ENCODE measurements around the gene DIPK1B.

The DIPK1B gene

DNA sequence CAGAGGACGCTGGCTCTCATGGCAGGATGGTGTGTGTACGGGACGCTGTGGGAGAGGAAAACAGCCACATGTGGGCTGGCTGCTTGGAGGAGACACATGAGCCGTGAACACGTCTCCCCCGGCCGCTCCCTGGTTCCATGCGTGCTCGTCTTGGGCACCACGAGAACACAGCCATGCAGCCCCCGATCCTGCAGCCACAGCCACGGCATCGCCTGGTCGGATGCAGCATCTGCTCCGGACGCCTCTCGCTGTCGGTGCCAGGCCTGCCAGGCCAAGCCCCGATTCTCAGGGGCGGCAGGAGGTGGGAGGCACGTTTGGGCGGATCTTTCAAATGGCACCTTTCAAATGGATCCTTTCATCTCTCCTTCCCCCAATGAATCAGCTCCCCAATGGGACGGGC, 27.1 kb downstream of the DIPK1B start:
- H3K79me2 ChIP-seq (ENCODE audit: control insufficient read depth, insufficient read depth, low read length), result no peaks in the 10 kb centered on the region
- H4K8ac ChIP-seq (ENCODE audit: low read depth, low read length), result no peak overlapping the region
- no peak overlapping the region for H3K56ac ChIP-seq (ENCODE audit: low read length)
- no peaks in the 10 kb centered on the region for H3K79me1 ChIP-seq (ENCODE audit: low read length)
- H3K4me1 ChIP-seq (ENCODE audit: control insufficient read depth, low read depth, low read length), result no peaks in the 10 kb centered on the region
- H3K9ac ChIP-seq (ENCODE audit: low read length), result no peak overlapping the region
- H3K36me3 ChIP-seq (ENCODE audit: control insufficient read depth, insufficient read depth, low read length), result no peaks in the 10 kb centered on the region
- H2BK15ac ChIP-seq (replicated peaks; ENCODE audit: low read depth), result no peak overlapping the region
- no peak overlapping the region for H3K4ac ChIP-seq (ENCODE audit: low read depth, low read length)
- no peak overlapping the region for H3K27ac ChIP-seq (ENCODE audit: low read depth, low read length)
- no peak overlapping the region for H2BK120ac ChIP-seq (ENCODE audit: low read depth, low read length)
- no peak overlapping the region for H2BK5ac ChIP-seq (ENCODE audit: low read length)
- no peak for DNase-seq
- WGBS (ENCODE audit: extremely low coverage, insufficient coverage, low lambda C conversion rate), result no CpG with 5 or more reads among the region's 23 CpGs
- H3K4me3 ChIP-seq (ENCODE audit: low read length), result no peak overlapping the region
- H4K5ac ChIP-seq (ENCODE audit: low read length), result no peak overlapping the region
- no peak overlapping the region for H3K18ac ChIP-seq (ENCODE audit: low read length)
- H3K27me3 ChIP-seq (ENCODE audit: insufficient read depth, low read length, poor library complexity), result no peaks in the 10 kb centered on the region
- H2AK5ac ChIP-seq (ENCODE audit: low read length), result no peak overlapping the region
- no peak overlapping the region for H3K23ac ChIP-seq (ENCODE audit: low read length)
- H3K4me2 ChIP-seq (ENCODE audit: low read length), result no peak overlapping the region

DNA sequence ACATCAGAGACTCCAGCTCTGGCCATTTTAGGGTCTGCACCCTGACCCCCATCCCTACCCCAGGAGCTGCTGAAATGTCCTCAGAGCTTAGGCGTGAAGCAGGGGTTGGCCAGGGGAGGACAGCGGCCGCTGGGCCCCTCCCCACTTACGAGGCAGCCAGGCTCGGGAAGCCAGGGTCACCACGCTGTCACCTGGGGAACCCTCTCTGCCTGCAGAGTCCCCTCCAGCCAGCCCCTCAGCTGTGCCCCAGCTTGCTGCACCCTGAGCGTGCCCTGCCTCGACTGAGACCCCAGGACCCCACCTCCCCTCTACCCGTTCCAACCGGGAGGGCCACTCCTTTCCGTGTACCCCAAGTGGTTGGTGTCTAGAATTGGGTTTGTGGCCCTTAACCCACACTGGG, 27.7 kb downstream of the DIPK1B start:
- no peak overlapping the region for H3K18ac ChIP-seq (ENCODE audit: low read length)
- no peak overlapping the region for H4K5ac ChIP-seq (ENCODE audit: low read length)
- no peak overlapping the region for H3K56ac ChIP-seq (ENCODE audit: low read length)
- no peak overlapping the region for H2BK15ac ChIP-seq (replicated peaks; ENCODE audit: low read depth)
- H3K4me3 ChIP-seq (ENCODE audit: low read length), result no peak overlapping the region
- DNase-seq, result no peak
- WGBS (ENCODE audit: extremely low coverage, insufficient coverage, low lambda C conversion rate), result no CpG with 5 or more reads among the region's 11 CpGs
- H3K79me2 ChIP-seq (ENCODE audit: control insufficient read depth, insufficient read depth, low read length), result no peaks in the 10 kb centered on the region
- no peaks in the 10 kb centered on the region for H3K36me3 ChIP-seq (ENCODE audit: control insufficient read depth, insufficient read depth, low read length)
- H2BK5ac ChIP-seq (ENCODE audit: low read length), result no peak overlapping the region
- no peak overlapping the region for H3K27ac ChIP-seq (ENCODE audit: low read depth, low read length)
- no peak overlapping the region for H3K9ac ChIP-seq (ENCODE audit: low read length)
- no peak overlapping the region for H3K23ac ChIP-seq (ENCODE audit: low read length)
- no peak overlapping the region for H2AK5ac ChIP-seq (ENCODE audit: low read length)
- no peak overlapping the region for H2BK120ac ChIP-seq (ENCODE audit: low read depth, low read length)
- no peak overlapping the region for H3K4ac ChIP-seq (ENCODE audit: low read depth, low read length)
- no peaks in the 10 kb centered on the region for H3K4me1 ChIP-seq (ENCODE audit: control insufficient read depth, low read depth, low read length)
- no peaks in the 10 kb centered on the region for H3K27me3 ChIP-seq (ENCODE audit: insufficient read depth, low read length, poor library complexity)
- H4K8ac ChIP-seq (ENCODE audit: low read depth, low read length), result no peak overlapping the region
- H3K79me1 ChIP-seq (ENCODE audit: low read length), result no peaks in the 10 kb centered on the region
- H3K4me2 ChIP-seq (ENCODE audit: low read length), result no peak overlapping the region

DNA sequence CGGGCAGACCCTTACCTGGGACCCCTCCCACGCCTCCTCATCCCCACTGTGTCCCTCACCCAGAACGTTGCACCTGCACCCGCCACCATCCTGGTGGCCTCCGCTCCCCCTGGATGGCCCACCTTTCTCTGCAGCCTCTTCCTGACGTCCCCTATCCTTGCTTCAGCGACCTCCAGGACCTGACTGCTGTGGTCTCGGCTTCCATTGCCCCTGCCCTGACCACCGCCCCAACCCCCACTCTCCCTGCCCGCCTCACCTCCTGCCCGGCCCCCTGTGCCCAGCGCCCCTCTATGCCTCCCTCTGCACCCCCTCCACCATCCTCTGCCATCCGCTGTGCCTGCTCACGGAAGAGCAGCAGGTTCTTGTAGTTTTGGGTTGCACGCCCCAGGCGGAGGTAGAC, 28.1 kb downstream of the DIPK1B start:
- no peaks in the 10 kb centered on the region for H3K36me3 ChIP-seq (ENCODE audit: control insufficient read depth, insufficient read depth, low read length)
- H4K5ac ChIP-seq (ENCODE audit: low read length), result no peak overlapping the region
- no peak overlapping the region for H4K8ac ChIP-seq (ENCODE audit: low read depth, low read length)
- no peak overlapping the region for H3K18ac ChIP-seq (ENCODE audit: low read length)
- H3K4me1 ChIP-seq (ENCODE audit: control insufficient read depth, low read depth, low read length), result no peaks in the 10 kb centered on the region
- DNase-seq, result no peak
- H3K27me3 ChIP-seq (ENCODE audit: insufficient read depth, low read length, poor library complexity), result no peaks in the 10 kb centered on the region
- no peak overlapping the region for H3K27ac ChIP-seq (ENCODE audit: low read depth, low read length)
- H3K23ac ChIP-seq (ENCODE audit: low read length), result no peak overlapping the region
- no peak overlapping the region for H2BK15ac ChIP-seq (replicated peaks; ENCODE audit: low read depth)
- H2AK5ac ChIP-seq (ENCODE audit: low read length), result no peak overlapping the region
- H3K4me3 ChIP-seq (ENCODE audit: low read length), result no peak overlapping the region
- H3K9ac ChIP-seq (ENCODE audit: low read length), result no peak overlapping the region
- no CpG with 5 or more reads among the region's 16 CpGs for WGBS (ENCODE audit: extremely low coverage, insufficient coverage, low lambda C conversion rate)
- H3K79me1 ChIP-seq (ENCODE audit: low read length), result no peaks in the 10 kb centered on the region
- H3K4me2 ChIP-seq (ENCODE audit: low read length), result no peak overlapping the region
- H2BK120ac ChIP-seq (ENCODE audit: low read depth, low read length), result no peak overlapping the region
- no peak overlapping the region for H3K4ac ChIP-seq (ENCODE audit: low read depth, low read length)
- no peaks in the 10 kb centered on the region for H3K79me2 ChIP-seq (ENCODE audit: control insufficient read depth, insufficient read depth, low read length)
- H2BK5ac ChIP-seq (ENCODE audit: low read length), result no peak overlapping the region
- no peak overlapping the region for H3K56ac ChIP-seq (ENCODE audit: low read length)

DNA sequence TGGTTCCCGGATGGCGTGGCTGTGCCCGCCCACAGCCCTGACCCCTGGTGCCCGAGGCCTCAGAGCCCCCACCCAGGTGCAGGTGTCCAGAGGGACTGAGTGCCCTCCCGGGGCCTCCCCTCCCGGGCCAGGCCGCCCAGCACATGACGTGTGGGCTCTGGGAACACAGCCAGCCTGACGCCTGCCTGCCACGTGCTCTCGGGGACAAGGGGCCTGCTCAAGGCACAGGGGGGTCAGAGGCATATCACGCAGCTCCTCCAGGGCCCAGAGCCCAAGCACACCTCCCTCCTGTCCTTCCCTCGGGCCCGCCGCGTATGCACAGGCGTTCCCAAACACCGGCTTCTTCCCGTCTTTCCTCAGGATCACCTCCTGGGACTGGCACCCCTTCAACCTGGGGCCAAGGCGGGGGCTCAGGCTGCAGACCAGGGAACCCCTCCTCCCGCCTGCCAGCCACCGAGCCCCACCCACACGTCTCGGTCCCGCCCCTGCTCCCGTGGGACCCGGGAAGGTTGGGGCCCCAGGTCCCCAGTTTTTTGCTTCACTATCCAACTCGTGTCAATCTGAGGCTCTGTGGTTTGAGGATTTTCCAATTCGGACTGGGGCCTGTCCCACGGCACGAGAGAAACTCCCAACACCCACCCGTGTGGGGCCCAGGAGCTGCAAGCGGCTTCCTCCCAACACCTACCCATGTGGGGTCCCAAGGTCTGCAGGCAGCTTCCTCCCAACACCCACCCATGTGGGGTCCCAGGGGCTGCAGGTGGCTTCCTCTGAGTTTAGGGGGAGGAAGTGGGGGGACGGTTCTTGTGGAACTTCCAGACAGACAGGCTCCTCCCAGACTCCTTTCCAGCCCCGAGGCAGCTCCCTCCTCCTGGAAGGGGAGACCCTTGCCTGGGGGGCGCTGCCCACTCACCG, 28.9 kb downstream of the DIPK1B start:
- no peak overlapping the region for H3K9ac ChIP-seq (ENCODE audit: low read length)
- no peak for DNase-seq
- H2BK5ac ChIP-seq (ENCODE audit: low read length), result no peak overlapping the region
- no peak overlapping the region for H2BK15ac ChIP-seq (replicated peaks; ENCODE audit: low read depth)
- no peaks in the 10 kb centered on the region for H3K4me1 ChIP-seq (ENCODE audit: control insufficient read depth, low read depth, low read length)
- H2BK120ac ChIP-seq (ENCODE audit: low read depth, low read length), result no peak overlapping the region
- H2AK5ac ChIP-seq (ENCODE audit: low read length), result no peak overlapping the region
- no peak overlapping the region for H3K23ac ChIP-seq (ENCODE audit: low read length)
- no peak overlapping the region for H3K18ac ChIP-seq (ENCODE audit: low read length)
- H3K27ac ChIP-seq (ENCODE audit: low read depth, low read length), result no peak overlapping the region
- H4K5ac ChIP-seq (ENCODE audit: low read length), result no peak overlapping the region
- H3K36me3 ChIP-seq (ENCODE audit: control insufficient read depth, insufficient read depth, low read length), result no peaks in the 10 kb centered on the region
- H3K56ac ChIP-seq (ENCODE audit: low read length), result no peak overlapping the region
- no peaks in the 10 kb centered on the region for H3K79me2 ChIP-seq (ENCODE audit: control insufficient read depth, insufficient read depth, low read length)
- no peak overlapping the region for H3K4ac ChIP-seq (ENCODE audit: low read depth, low read length)
- H3K27me3 ChIP-seq (ENCODE audit: insufficient read depth, low read length, poor library complexity), result no peaks in the 10 kb centered on the region
- H3K79me1 ChIP-seq (ENCODE audit: low read length), result no peaks in the 10 kb centered on the region
- no CpG with 5 or more reads among the region's 37 CpGs for WGBS (ENCODE audit: extremely low coverage, insufficient coverage, low lambda C conversion rate)
- no peak overlapping the region for H4K8ac ChIP-seq (ENCODE audit: low read depth, low read length)
- H3K4me2 ChIP-seq (ENCODE audit: low read length), result no peak overlapping the region
- H3K4me3 ChIP-seq (ENCODE audit: low read length), result no peak overlapping the region

DNA sequence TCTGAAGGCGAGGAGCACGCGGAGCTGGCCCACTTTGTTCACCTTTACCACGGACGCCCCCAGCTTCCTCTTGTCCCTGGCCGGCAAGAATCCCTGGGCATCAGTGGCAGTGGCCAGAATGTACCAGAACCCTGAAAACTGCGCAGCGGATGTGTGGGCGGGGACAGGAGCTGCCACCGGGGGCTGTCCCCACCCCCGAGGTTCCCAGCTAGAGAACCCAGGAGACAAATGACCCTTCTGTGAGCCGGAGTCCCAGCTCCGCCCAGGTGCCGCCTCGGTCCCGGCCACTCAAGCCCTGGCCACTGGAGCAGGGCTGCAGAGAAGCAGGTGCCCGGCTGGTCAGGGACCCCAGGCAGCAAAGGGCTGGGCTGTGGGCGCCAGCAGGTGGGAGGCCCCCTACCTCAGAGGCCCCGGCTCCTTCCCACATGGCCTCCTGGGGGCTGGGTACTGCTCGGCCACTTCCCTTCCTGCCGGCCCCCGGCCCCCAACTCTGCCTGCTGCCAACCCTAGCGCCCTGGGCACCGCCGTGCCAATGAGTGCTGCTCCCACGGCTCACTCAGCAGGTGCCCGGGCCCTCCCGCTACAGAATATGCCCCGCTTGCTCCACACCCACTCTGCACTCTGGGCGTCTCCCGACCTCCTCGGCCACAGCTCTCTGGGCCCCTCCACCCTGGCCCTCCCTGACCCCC, 29.7 kb downstream of the DIPK1B start:
- H3K79me1 ChIP-seq (ENCODE audit: low read length), result no peaks in the 10 kb centered on the region
- H3K4me1 ChIP-seq (ENCODE audit: control insufficient read depth, low read depth, low read length), result no peaks in the 10 kb centered on the region
- no peak overlapping the region for H2BK15ac ChIP-seq (replicated peaks; ENCODE audit: low read depth)
- no peak overlapping the region for H3K4ac ChIP-seq (ENCODE audit: low read depth, low read length)
- H2BK120ac ChIP-seq (ENCODE audit: low read depth, low read length), result no peak overlapping the region
- no peak overlapping the region for H3K23ac ChIP-seq (ENCODE audit: low read length)
- no peak overlapping the region for H3K18ac ChIP-seq (ENCODE audit: low read length)
- no peak overlapping the region for H3K56ac ChIP-seq (ENCODE audit: low read length)
- no peak overlapping the region for H4K8ac ChIP-seq (ENCODE audit: low read depth, low read length)
- no peak overlapping the region for H3K27ac ChIP-seq (ENCODE audit: low read depth, low read length)
- no peak overlapping the region for H3K4me2 ChIP-seq (ENCODE audit: low read length)
- H3K79me2 ChIP-seq (ENCODE audit: control insufficient read depth, insufficient read depth, low read length), result no peaks in the 10 kb centered on the region
- DNase-seq, result no peak
- no peak overlapping the region for H3K4me3 ChIP-seq (ENCODE audit: low read length)
- H3K9ac ChIP-seq (ENCODE audit: low read length), result no peak overlapping the region
- H2BK5ac ChIP-seq (ENCODE audit: low read length), result no peak overlapping the region
- H3K36me3 ChIP-seq (ENCODE audit: control insufficient read depth, insufficient read depth, low read length), result no peaks in the 10 kb centered on the region
- no peaks in the 10 kb centered on the region for H3K27me3 ChIP-seq (ENCODE audit: insufficient read depth, low read length, poor library complexity)
- H4K5ac ChIP-seq (ENCODE audit: low read length), result no peak overlapping the region
- no peak overlapping the region for H2AK5ac ChIP-seq (ENCODE audit: low read length)
- no CpG with 5 or more reads among the region's 32 CpGs for WGBS (ENCODE audit: extremely low coverage, insufficient coverage, low lambda C conversion rate)

Measured in mesendoderm (in vitro differentiated cells).